SK-N-DZ (cell line): ENCODE results near the gene PDLIM5.
A peak's percentile ranks its signal among the peaks of the same experiment; 100 is the strongest.
"Not testable (repeated sequence)": the region's sequence is repeated elsewhere in the genome, so short reads cannot be mapped to it uniquely, and the experiment has no call there.

ENCODE experiments used
- DNase-seq: peaks from one replicate; pipeline ENCODE4 v3.0.0-alpha.2; 2015; ENCODE audit warnings: low spot score

The PDLIM5 gene

DNA sequence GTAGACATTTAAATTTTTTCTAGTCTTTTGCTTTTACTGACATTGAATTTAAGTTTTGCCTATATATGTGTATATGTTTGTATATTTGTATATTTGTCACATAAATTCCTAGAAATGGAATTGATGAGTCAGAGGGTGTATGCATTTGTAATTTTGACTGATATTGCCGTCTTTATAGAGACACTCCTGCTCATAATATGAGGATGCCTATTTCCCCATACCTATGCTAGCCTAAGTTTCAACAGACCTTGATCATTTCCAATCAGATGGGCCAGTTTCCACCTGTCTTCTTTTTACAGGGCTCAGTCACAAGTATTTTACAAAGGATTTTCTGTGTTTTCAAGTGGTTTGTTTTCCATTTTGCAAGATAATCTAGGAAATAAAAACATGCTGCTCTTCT lies 10.8 kb downstream of the PDLIM5 start:
- DNase-seq = no peak

DNA sequence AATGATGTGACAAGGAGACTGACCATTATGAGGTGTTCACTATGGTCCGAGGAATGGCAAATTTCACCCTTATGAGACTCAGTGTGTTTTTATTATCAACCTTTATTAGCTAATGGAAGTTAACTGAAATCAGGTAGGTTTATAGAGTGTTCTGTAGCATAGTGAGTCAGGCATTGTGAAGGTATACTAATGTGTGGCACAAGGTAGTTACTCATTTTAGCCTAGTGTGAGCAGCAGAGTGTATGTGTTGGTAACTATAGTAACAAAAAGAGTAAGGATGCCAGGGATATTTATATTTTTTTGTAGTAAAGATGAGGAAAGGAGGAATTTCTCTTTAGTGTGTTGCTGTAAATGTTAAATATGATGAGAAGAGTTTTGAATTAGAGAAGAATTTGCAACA lies 12.0 kb downstream of the PDLIM5 start:
- no peak for DNase-seq

DNA sequence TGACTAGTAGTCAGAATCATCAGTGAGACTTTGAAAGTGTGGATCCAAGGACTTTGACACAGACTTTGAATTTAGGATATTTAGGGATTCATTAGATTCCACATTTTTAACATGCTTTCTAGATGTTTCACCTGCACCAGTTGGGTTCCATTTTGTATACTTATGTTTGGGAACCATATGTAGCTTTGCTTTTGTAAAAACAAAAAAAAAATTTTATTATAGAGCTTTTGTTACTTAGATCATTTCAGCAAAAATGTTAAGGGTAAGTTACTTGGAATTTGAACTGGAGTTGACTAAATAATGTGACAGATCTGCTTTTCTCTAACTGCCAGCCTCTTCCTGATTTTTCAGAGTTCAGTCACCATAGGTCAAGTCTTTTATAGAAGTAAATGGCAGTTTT lies 14.6 kb downstream of the PDLIM5 start:
- no peak for DNase-seq

- DNase-seq = no peak
These were observed 15.2 kb downstream of the PDLIM5 start for GRCh38 chr4:94466923-94467322.

GRCh38 chr4:94468093-94468769 lies 16.5 kb downstream of the PDLIM5 start:
- no peak for DNase-seq

DNA sequence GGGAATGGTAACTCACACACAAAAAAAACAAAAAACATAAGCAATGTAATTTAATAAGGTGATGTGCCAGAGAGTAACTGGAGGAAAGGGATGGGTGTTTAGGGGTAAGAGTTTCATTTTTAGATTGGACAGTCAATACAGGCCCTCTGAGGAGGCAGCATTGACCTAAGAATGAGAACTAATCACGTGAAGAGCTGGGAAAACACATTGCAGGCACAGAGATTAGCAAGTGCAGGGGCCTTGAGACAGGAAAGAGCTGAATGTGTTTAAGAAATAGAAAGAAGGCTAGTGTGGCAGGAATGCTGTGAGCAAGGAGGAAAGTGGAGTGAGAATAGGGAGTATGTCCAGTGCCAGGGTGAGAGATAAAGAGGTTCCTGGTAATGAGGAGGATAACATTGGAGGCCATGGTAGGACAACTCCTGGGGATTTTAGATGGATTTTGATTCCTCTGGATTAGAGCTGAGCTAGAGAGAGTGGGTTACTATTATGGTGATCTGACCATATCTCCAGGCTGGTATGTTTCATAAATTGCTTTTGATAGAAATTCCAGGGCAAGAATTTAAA lies 17.6 kb downstream of the PDLIM5 start:
- DNase-seq = no peak

- DNase-seq = no peak
These were observed 18.4 kb downstream of the PDLIM5 start for GRCh38 chr4:94470132-94470531.

DNA sequence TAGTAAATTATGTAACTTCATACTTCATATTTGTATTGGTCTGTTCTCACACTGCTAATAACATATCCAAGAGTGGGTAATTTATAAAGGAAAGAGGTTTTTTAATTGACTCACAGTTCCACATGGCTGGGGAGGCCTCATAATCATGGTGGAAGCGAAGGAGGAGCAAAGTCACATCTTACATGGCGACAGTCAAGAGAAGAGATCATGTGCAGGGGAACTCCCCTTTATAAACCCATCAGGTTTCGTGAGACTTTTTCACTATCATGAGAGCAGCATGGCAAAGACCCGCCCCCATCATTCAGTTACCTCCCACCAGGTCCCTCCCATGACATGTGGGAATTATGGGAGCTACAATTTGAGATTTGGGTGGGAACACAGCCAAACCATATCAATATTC lies 19.0 kb downstream of the PDLIM5 start:
- DNase-seq = not testable (repeated sequence)

DNA sequence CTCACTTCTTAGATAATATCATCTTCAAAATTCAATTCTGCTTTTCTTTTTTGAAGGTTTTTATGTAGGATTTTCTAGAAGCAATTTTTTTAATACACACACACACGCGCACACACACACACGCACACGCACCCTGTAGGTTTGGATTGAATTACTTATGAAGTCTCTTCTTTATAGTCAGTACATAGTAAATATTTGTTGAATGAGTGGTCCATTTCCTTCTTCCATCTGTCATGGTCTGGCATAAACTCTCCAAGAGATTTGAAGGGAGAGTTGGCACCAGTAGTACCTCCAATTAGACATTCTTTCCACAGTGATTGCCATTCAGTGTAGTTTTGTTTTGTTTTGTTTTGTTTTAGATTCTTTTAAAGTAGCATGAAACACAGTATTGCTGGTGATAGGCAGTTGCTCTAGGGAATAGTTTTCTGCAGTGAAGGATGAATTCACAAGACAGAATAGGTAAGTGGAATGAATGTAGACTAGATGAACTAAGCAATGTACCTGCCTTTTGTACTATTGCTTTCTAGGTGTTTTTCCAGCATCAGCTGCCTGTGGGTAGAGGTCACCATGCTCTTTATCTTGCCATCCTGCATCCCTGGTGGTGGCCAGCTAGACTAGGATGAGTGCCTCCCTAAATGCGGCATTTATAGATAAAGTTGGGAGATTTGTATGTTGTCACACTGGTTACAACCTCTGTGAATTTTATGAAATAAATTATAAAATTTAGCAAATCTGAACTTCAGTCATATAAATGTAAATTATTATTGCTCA lies 20.5 kb downstream of the PDLIM5 start:
- no peak for DNase-seq

DNA sequence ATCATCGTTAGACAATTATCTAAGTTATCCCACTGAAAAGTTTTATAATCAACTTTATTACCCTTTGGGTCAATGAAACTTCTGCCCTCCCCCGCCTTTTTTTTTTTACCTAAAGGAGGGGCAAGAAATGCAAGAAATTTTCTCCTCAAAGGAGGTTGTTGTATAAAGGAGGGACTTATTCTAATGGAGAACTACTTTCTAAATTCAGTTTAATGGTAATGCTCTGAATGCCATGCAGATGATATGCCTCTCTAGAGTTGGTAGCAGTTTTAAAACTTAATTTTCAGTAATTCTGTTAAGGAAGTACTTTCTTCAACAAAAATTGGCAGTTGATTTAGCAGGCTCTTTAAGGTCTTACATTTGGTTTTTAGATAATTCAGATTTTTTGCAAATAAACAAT lies 23.3 kb downstream of the PDLIM5 start:
- DNase-seq = no peak

GRCh38 chr4:94475794-94476193 lies 24.1 kb downstream of the PDLIM5 start:
- DNase-seq = no peak

DNA sequence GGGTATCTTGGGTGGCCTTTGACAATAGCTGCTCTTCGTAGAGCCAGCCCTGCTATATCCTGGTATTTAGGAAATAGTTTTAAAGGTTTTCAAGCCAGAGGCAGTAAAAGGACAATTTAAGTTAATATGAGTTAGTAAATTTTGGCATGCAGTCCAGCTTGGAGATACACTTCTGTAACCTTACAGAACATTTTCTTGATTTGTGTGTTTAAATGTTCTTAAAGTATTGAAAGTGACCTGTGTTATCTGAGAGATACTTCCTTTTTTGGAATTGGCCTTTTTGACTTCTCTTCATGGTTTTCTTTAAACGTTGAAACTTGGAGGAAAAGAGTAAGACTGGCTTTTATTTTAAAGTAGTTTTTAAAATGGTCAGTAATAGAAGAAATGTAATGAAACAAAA lies 25.5 kb downstream of the PDLIM5 start:
- no peak for DNase-seq

- DNase-seq = not testable (repeated sequence)
These were observed 27.1 kb downstream of the PDLIM5 start for GRCh38 chr4:94478805-94479204.

- no peak for DNase-seq
These were observed 27.8 kb downstream of the PDLIM5 start for GRCh38 chr4:94479358-94480141.

DNA sequence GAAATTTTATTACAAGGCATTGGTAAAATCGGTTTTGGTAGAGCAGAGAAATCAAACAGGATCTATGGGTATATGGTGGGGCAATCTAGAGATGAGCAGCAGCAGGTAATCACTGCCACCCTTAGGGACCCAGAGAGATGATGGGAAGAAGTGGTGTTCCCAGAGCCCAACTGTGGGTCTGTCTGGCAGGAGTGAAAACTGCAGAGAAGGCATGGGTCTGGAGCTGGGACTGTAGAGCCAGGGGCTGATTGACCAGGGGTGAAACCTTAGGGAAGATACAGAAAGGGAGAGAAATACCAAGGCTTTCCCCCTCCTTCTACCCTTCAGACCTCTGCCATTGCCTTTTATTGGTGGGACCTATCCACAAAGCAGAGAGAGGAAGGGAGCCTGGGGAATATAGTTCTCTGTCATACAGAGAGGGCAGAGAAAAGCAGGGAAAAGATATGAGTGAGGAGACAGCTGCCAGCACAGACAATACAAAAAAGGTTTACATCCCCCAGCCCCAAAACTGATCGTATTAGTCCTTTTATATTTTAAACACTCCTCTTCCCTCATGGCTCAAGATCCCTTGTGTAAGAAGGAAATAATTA lies 28.7 kb downstream of the PDLIM5 start:
- peak; percentile 1 for DNase-seq

GRCh38 chr4:94483895-94484294 lies 32.2 kb downstream of the PDLIM5 start:
- DNase-seq = no peak

GRCh38 chr4:94484818-94485217 lies 33.1 kb downstream of the PDLIM5 start:
- DNase-seq = no peak

- DNase-seq = no peak
These were observed 34.6 kb downstream of the PDLIM5 start for GRCh38 chr4:94486372-94486801.

GRCh38 chr4:94488670-94489069 lies 36.9 kb downstream of the PDLIM5 start:
- DNase-seq = no peak

GRCh38 chr4:94489098-94489497 lies 37.4 kb downstream of the PDLIM5 start:
- no peak for DNase-seq

- no peak for DNase-seq
These were observed 38.7 kb downstream of the PDLIM5 start for GRCh38 chr4:94490437-94490836.

- DNase-seq = no peak
These were observed 39.6 kb downstream of the PDLIM5 start for GRCh38 chr4:94491322-94491721.
